K562 (cell line): ENCODE results near the gene PELI2.

Experiments
- DMBX1 ChIP-seq: fragments of 250-450 bp; sonication (Bioruptor Pico); IDR thresholded peaks from 2 replicates; pipeline ENCODE4 v1.8.0; 2022; ENCODE audit warnings: inconsistent platforms, mild to moderate bottlenecking, moderate library complexity, borderline replicate concordance
- EP300 ChIP-seq: IDR thresholded peaks from 2 replicates; pipeline ENCODE4 v1.6.1; 2012; ENCODE audit warnings: low read length, improper control_type of control experiment
- FOXJ3 ChIP-seq: sonication (generic); formaldehyde crosslinking; IDR thresholded peaks from 2 replicates; pipeline ENCODE4 v1.4.0; 2020; ENCODE audit warnings: mild to moderate bottlenecking, missing genetic modification reagents
- HDAC2 ChIP-seq: fragments of 450-650 bp; IDR thresholded peaks from 2 replicates; pipeline ENCODE4 v1.6.1; 2016; ENCODE audit warnings: mild to moderate bottlenecking
- JUN ChIP-seq, 2 experiments: sonication (generic) in 1 of 2; formaldehyde crosslinking in 1 of 2; IDR thresholded peaks; 2 replicates each; pipeline versions ENCODE4 v1.6.1 to v1.8.0; 2012 to 2022; ENCODE audit warnings: borderline replicate concordance in 2 of 2, mild to moderate bottlenecking in 2 of 2, improper control_type of control experiment in 1 of 2, low read depth in 1 of 2, low read length in 1 of 2, missing genetic modification reagents in 1 of 2
- MAFF ChIP-seq: IDR thresholded peaks from 2 replicates; pipeline ENCODE4 v1.6.1; 2012; ENCODE audit warnings: low read length, improper control_type of control experiment
- RCOR1 ChIP-seq, 2 experiments: IDR thresholded peaks; 2 replicates each; pipeline ENCODE4 v1.6.1; 2012; ENCODE audit warnings: low read depth in 2 of 2, low read length in 2 of 2, borderline replicate concordance in 1 of 2, improper control_type of control experiment in 1 of 2
- ZNF324 ChIP-seq: fragments of 250-450 bp; sonication (Bioruptor Pico); IDR thresholded peaks from 2 replicates; pipeline ENCODE4 v1.4.0; 2020; ENCODE audit warnings: mild to moderate bottlenecking
- TF ChIP-seq, protein P1 (sequence below), 2 experiments: fragments of 450-650 bp in 1 of 2; sonication (generic) in 1 of 2; formaldehyde crosslinking; conservative IDR thresholded peaks; 2 replicates each; pipeline versions ENCODE4 v1.4.0 to v1.8.1; 2020 to 2022; ENCODE audit warnings: mild to moderate bottlenecking in 1 of 2, missing genetic modification reagents in 1 of 2
- TF ChIP-seq, protein P2 (sequence below): sonication (generic); formaldehyde crosslinking; IDR thresholded peaks from 2 replicates; pipeline ENCODE4 v1.9.0; 2022; ENCODE audit warnings: mild to moderate bottlenecking, missing genetic modification reagents
- TF ChIP-seq, protein P3 (sequence below): sonication (generic); formaldehyde crosslinking; IDR thresholded peaks from 2 replicates; pipeline ENCODE4 v1.8.1; 2023; ENCODE audit warnings: mild to moderate bottlenecking, missing genetic modification reagents
- TF ChIP-seq, protein P4 (sequence below): sonication (generic); formaldehyde crosslinking; IDR thresholded peaks from 2 replicates; pipeline ENCODE4 v1.8.0; 2022; ENCODE audit warnings: missing genetic modification reagents, mild to moderate bottlenecking, borderline replicate concordance
- TF ChIP-seq, protein P5 (sequence below): fragments of 250-450 bp; sonication (Bioruptor Pico); IDR thresholded peaks from 2 replicates; pipeline ENCODE4 v1.9.0; 2021; ENCODE audit warnings: mild to moderate bottlenecking, inconsistent platforms
- TF ChIP-seq, protein P6 (sequence below), 3 experiments: IDR thresholded peaks in 2 of 3; conservative IDR thresholded peaks in 1 of 3; 2 replicates each; pipeline ENCODE4 v1.5.1; 2011 to 2012; ENCODE audit warnings: low read length in 3 of 3, mild to moderate bottlenecking in 3 of 3, control low read depth in 2 of 3, improper control_type of control experiment in 1 of 3, inconsistent platforms in 1 of 3, low read depth in 1 of 3, mixed read lengths in 1 of 3, moderate library complexity in 1 of 3; ENCODE audit not compliant: insufficient read depth in 2 of 3

DNA sequence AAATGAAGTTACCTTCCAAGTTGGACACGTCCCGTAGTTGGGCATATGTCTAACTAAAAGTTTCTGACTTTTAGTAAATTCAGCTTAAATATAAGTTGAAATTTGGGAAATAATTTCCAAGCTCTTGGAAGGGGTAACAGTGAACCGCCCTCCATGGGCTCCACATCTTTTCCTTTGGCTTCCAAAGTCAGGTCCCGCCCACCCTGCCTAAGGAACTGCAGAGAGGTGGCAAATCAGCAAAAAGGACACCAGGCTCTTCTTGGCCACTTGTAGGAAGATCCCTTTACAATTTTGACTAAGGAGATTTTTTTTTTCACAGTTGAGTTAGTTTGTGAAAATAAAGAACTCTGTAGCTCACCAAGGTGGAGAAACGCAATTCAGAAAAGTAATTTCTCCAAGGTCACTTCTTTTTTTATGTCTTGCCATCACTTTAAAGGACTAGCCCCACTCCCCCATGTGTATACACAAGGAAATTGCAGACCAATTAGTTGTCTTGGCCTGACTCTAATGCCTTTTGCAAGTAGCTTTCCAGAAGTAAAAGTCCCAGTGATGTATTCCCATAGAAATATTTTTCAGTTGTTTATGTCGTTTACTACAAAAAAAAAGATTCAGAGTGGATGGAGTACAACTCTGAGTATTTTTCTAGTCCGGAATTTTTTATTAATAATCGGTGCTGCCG lies 181.2 kb downstream of the PELI2 start:
- no peak for TF ChIP-seq FOXJ3
- no peak for TF ChIP-seq MAFF
- no peak for TF ChIP-seq DMBX1 (CRISPR knock-in tag)
- TF ChIP-seq, protein P1, sequence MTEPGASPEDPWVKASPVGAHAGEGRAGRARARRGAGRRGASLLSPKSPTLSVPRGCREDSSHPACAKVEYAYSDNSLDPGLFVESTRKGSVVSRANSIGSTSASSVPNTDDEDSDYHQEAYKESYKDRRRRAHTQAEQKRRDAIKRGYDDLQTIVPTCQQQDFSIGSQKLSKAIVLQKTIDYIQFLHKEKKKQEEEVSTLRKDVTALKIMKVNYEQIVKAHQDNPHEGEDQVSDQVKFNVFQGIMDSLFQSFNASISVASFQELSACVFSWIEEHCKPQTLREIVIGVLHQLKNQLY (CRISPR knock-in tag; conservative IDR thresholded peaks at IDR 0.05): no peak
- TF ChIP-seq RCOR1 (IDR thresholded peaks at IDR 0.05; ENCODE audit: borderline replicate concordance in 1 of 2, low read depth in 2 of 2, low read length in 2 of 2): no peak
- TF ChIP-seq, protein P2, sequence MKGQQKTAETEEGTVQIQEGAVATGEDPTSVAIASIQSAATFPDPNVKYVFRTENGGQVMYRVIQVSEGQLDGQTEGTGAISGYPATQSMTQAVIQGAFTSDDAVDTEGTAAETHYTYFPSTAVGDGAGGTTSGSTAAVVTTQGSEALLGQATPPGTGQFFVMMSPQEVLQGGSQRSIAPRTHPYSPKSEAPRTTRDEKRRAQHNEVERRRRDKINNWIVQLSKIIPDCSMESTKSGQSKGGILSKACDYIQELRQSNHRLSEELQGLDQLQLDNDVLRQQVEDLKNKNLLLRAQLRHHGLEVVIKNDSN (CRISPR knock-in tag): no peak
- TF ChIP-seq, protein P3, sequence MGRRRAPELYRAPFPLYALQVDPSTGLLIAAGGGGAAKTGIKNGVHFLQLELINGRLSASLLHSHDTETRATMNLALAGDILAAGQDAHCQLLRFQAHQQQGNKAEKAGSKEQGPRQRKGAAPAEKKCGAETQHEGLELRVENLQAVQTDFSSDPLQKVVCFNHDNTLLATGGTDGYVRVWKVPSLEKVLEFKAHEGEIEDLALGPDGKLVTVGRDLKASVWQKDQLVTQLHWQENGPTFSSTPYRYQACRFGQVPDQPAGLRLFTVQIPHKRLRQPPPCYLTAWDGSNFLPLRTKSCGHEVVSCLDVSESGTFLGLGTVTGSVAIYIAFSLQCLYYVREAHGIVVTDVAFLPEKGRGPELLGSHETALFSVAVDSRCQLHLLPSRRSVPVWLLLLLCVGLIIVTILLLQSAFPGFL (CRISPR knock-in tag): no peak
- TF ChIP-seq HDAC2: no peak
- TF ChIP-seq, protein P4, sequence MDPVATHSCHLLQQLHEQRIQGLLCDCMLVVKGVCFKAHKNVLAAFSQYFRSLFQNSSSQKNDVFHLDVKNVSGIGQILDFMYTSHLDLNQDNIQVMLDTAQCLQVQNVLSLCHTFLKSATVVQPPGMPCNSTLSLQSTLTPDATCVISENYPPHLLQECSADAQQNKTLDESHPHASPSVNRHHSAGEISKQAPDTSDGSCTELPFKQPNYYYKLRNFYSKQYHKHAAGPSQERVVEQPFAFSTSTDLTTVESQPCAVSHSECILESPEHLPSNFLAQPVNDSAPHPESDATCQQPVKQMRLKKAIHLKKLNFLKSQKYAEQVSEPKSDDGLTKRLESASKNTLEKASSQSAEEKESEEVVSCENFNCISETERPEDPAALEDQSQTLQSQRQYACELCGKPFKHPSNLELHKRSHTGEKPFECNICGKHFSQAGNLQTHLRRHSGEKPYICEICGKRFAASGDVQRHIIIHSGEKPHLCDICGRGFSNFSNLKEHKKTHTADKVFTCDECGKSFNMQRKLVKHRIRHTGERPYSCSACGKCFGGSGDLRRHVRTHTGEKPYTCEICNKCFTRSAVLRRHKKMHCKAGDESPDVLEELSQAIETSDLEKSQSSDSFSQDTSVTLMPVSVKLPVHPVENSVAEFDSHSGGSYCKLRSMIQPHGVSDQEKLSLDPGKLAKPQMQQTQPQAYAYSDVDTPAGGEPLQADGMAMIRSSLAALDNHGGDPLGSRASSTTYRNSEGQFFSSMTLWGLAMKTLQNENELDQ (CRISPR knock-in tag): no peak
- TF ChIP-seq, protein P5, sequence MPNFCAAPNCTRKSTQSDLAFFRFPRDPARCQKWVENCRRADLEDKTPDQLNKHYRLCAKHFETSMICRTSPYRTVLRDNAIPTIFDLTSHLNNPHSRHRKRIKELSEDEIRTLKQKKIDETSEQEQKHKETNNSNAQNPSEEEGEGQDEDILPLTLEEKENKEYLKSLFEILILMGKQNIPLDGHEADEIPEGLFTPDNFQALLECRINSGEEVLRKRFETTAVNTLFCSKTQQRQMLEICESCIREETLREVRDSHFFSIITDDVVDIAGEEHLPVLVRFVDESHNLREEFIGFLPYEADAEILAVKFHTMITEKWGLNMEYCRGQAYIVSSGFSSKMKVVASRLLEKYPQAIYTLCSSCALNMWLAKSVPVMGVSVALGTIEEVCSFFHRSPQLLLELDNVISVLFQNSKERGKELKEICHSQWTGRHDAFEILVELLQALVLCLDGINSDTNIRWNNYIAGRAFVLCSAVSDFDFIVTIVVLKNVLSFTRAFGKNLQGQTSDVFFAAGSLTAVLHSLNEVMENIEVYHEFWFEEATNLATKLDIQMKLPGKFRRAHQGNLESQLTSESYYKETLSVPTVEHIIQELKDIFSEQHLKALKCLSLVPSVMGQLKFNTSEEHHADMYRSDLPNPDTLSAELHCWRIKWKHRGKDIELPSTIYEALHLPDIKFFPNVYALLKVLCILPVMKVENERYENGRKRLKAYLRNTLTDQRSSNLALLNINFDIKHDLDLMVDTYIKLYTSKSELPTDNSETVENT (CRISPR knock-in tag): no peak
- no peak for TF ChIP-seq JUN (IDR thresholded peaks at IDR 0.05; ENCODE audit: borderline replicate concordance, low read depth, low read length)
- no peak for TF ChIP-seq JUN (CRISPR knock-in tag; IDR thresholded peaks at IDR 0.05; ENCODE audit: borderline replicate concordance)
- no peak for TF ChIP-seq ZNF324 (CRISPR knock-in tag)
- TF ChIP-seq EP300: no peak
- TF ChIP-seq, protein P6, sequence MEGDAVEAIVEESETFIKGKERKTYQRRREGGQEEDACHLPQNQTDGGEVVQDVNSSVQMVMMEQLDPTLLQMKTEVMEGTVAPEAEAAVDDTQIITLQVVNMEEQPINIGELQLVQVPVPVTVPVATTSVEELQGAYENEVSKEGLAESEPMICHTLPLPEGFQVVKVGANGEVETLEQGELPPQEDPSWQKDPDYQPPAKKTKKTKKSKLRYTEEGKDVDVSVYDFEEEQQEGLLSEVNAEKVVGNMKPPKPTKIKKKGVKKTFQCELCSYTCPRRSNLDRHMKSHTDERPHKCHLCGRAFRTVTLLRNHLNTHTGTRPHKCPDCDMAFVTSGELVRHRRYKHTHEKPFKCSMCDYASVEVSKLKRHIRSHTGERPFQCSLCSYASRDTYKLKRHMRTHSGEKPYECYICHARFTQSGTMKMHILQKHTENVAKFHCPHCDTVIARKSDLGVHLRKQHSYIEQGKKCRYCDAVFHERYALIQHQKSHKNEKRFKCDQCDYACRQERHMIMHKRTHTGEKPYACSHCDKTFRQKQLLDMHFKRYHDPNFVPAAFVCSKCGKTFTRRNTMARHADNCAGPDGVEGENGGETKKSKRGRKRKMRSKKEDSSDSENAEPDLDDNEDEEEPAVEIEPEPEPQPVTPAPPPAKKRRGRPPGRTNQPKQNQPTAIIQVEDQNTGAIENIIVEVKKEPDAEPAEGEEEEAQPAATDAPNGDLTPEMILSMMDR (IDR thresholded peaks at IDR 0.05 in 2 of 3, conservative IDR thresholded peaks at IDR 0.05 in 1 of 3; ENCODE audit: insufficient read depth in 2 of 3, low read depth in 1 of 3, low read length in 3 of 3): no peak
